H9 (cell line): ENCODE measurements around the gene EFHD1. TPM values are rescaled to one million over a fixed set of nuclear protein-coding genes. Genes with fewer than 3 reads are reported as not detected.

ENCODE experiments used
- DNase-seq: peaks from one replicate; pipeline ENCODE4 v3.0.0-alpha.2; 2017
- H2AFZ ChIP-seq: one replicate; pipeline ENCODE4 v1.6.1; 2013; ENCODE audit warnings: mild to moderate bottlenecking, low read length, control low read depth, moderate library complexity
- H2AK5ac ChIP-seq: 2 replicates; pipeline ENCODE4 v1.6.1; 2013; ENCODE audit warnings: low read length, control low read depth, mixed read lengths; ENCODE audit not compliant: insufficient read length
- H2BK120ac ChIP-seq: one replicate; pipeline ENCODE4 v1.6.1; 2013; ENCODE audit warnings: low read depth, mild to moderate bottlenecking, low read length, control low read depth, inconsistent platforms; ENCODE audit not compliant: poor library complexity, severe bottlenecking
- H2BK12ac ChIP-seq: 2 replicates; pipeline ENCODE4 v1.6.1; 2013; ENCODE audit warnings: low read length, control low read depth, mixed read lengths, low read depth; ENCODE audit not compliant: insufficient read length
- H2BK15ac ChIP-seq: 2 replicates; pipeline ENCODE4 v1.6.1; 2013; ENCODE audit warnings: low read depth, low read length, control low read depth
- H2BK20ac ChIP-seq: one replicate; pipeline ENCODE4 v1.6.1; 2013; ENCODE audit warnings: low read depth, mild to moderate bottlenecking, low read length, control low read depth, inconsistent platforms; ENCODE audit not compliant: poor library complexity, severe bottlenecking
- H2BK5ac ChIP-seq: 2 replicates; pipeline ENCODE4 v1.6.1; 2013; ENCODE audit warnings: low read length, control low read depth, mixed read lengths; ENCODE audit not compliant: insufficient read length
- H3K14ac ChIP-seq: 2 replicates; pipeline ENCODE4 v1.6.1; 2013; ENCODE audit warnings: low read length, control low read depth; ENCODE audit not compliant: insufficient read depth
- H3K18ac ChIP-seq: 2 replicates; pipeline ENCODE4 v1.6.1; 2013; ENCODE audit warnings: low read depth, mild to moderate bottlenecking, mixed read lengths, low read length, control low read depth; ENCODE audit not compliant: insufficient read length
- H3K23ac ChIP-seq: 2 replicates; pipeline ENCODE4 v1.6.1; 2013; ENCODE audit warnings: low read length, control low read depth, mixed read lengths, low read depth; ENCODE audit not compliant: insufficient read length
- H3K23me2 ChIP-seq: 2 replicates; pipeline ENCODE4 v1.6.1; 2013; ENCODE audit warnings: low read depth, mild to moderate bottlenecking, mixed read lengths, low read length, control low read depth; ENCODE audit not compliant: insufficient read length, poor library complexity, severe bottlenecking
- H3K27ac ChIP-seq: 2 replicates; pipeline ENCODE4 v1.5.1; 2013; ENCODE audit warnings: low read length, control low read depth, mixed read lengths, low read depth; ENCODE audit not compliant: insufficient read length
- H3K27me3 ChIP-seq: 2 replicates; pipeline ENCODE4 v1.6.1; 2013; ENCODE audit warnings: low read length, control low read depth, inconsistent platforms; ENCODE audit not compliant: insufficient read depth
- H3K4ac ChIP-seq: 2 replicates; pipeline ENCODE4 v1.6.1; 2013; ENCODE audit warnings: low read depth, mild to moderate bottlenecking, control low read depth, inconsistent platforms, low read length, moderate library complexity
- H3K4me1 ChIP-seq: 2 replicates; pipeline ENCODE4 v1.6.1; 2013; ENCODE audit warnings: low read length, control low read depth, inconsistent platforms; ENCODE audit not compliant: insufficient read depth
- H3K4me2 ChIP-seq: 2 replicates; pipeline ENCODE4 v1.6.1; 2013; ENCODE audit warnings: low read length, control low read depth, mixed read lengths; ENCODE audit not compliant: insufficient read length, insufficient read depth
- H3K56ac ChIP-seq: 2 replicates; pipeline ENCODE4 v1.6.1; 2013; ENCODE audit warnings: low read depth, mild to moderate bottlenecking, mixed read lengths, low read length, control low read depth; ENCODE audit not compliant: insufficient read length
- H3K79me1 ChIP-seq: 2 replicates; pipeline ENCODE4 v1.6.1; 2013; ENCODE audit warnings: low read depth, mild to moderate bottlenecking, moderate library complexity, low read length, control low read depth, inconsistent platforms; ENCODE audit not compliant: insufficient read depth, poor library complexity, severe bottlenecking
- H3K79me2 ChIP-seq: 2 replicates; pipeline ENCODE4 v1.6.1; 2013; ENCODE audit warnings: low read length, control low read depth, inconsistent platforms; ENCODE audit not compliant: insufficient read depth
- H3K9ac ChIP-seq: 2 replicates; pipeline ENCODE4 v1.6.1; 2013; ENCODE audit warnings: low read length, control low read depth, mixed read lengths; ENCODE audit not compliant: insufficient read length; ENCODE audit errors: extremely low read depth
- H3K9me3 ChIP-seq: one replicate; pipeline ENCODE4 v1.6.1; 2013; ENCODE audit warnings: low read depth, low read length, inconsistent platforms; ENCODE audit not compliant: control insufficient read depth
- H3T11ph ChIP-seq: one replicate; pipeline ENCODE4 v1.6.1; 2013; ENCODE audit warnings: mild to moderate bottlenecking, low read length, control low read depth, inconsistent platforms
- H4K20me1 ChIP-seq: one replicate; pipeline ENCODE4 v1.6.1; 2013; ENCODE audit not compliant: control insufficient read depth, insufficient read length, insufficient read depth
- H4K5ac ChIP-seq: 2 replicates; pipeline ENCODE4 v1.6.1; 2013; ENCODE audit warnings: low read depth, mild to moderate bottlenecking, mixed read lengths, low read length, control low read depth; ENCODE audit not compliant: insufficient read length
- H4K8ac ChIP-seq: replicated peaks from 2 replicates; pipeline ENCODE4 v1.6.1; 2013; ENCODE audit warnings: low read length, control low read depth, mixed read lengths, low read depth; ENCODE audit not compliant: insufficient read length
- H4K91ac ChIP-seq: 2 replicates; pipeline ENCODE4 v1.6.1; 2013; ENCODE audit warnings: low read depth, mild to moderate bottlenecking, moderate library complexity, mixed read lengths, low read length, control low read depth; ENCODE audit not compliant: insufficient read length
- H3K27ac Mint-ChIP-seq, 3 experiments: 2 replicates in 2 of 3; 3 replicates in 1 of 3; pipeline ENCODE4 v1.8.0; 2020 to 2021; ENCODE audit warnings: mixed read lengths in 3 of 3, mild to moderate bottlenecking in 1 of 3, moderate library complexity in 1 of 3
- H3K27me3 Mint-ChIP-seq: 2 replicates; pipeline ENCODE4 v1.8.0; 2021; ENCODE audit warnings: low read depth, mild to moderate bottlenecking, moderate library complexity, mixed read lengths
- H3K36me3 Mint-ChIP-seq, 3 experiments: 2 replicates in 2 of 3; 3 replicates in 1 of 3; pipeline ENCODE4 v1.8.0; 2020 to 2021; ENCODE audit warnings: low read depth in 3 of 3, mixed read lengths in 3 of 3; ENCODE audit not compliant: insufficient read depth in 1 of 3
- H3K4me1 Mint-ChIP-seq, 2 experiments: 2 replicates each; pipeline ENCODE4 v1.8.0; 2020; ENCODE audit warnings: mixed read lengths in 2 of 2
- H3K4me3 Mint-ChIP-seq, 2 experiments: 2 replicates in 1 of 2; 3 replicates in 1 of 2; pipeline ENCODE4 v1.8.0; 2020 to 2021; ENCODE audit warnings: mild to moderate bottlenecking in 2 of 2, mixed read lengths in 2 of 2, moderate library complexity in 1 of 2
- H3K9me3 Mint-ChIP-seq, 2 experiments: 2 replicates in 1 of 2; 3 replicates in 1 of 2; pipeline ENCODE4 v1.8.0; 2020; ENCODE audit warnings: mild to moderate bottlenecking in 2 of 2, mixed read lengths in 2 of 2, moderate library complexity in 1 of 2
- WGBS: extraction: QIAGEN DNeasy Blood & Tissue Kit; methylation state at CpG from one replicate; pipeline ENCODE4 v1.1.7; 2013; ENCODE audit warnings: missing lambda C conversion rate, low lambda C conversion rate, mixed read lengths; ENCODE audit not compliant: insufficient read length; ENCODE audit errors: extremely low coverage; 5-methylcytosine and 5-hydroxymethylcytosine counted together
- total RNA-seq: library from RNA; stranded (reverse); gene quantifications from 2 replicates; pipeline ENCODE4 v1.2.1, GENCODE V29; 2021
- TF ChIP-seq, protein P1 (sequence below): fragments of 200-600 bp; sonication (generic); conservative IDR thresholded peaks from 3 replicates; pipeline ENCODE4 v1.8.0; 2021; ENCODE audit warnings: antibody characterized with exemption, mild to moderate bottlenecking

The EFHD1 gene
- total RNA-seq, 1 experiment from 2014 or later: 2.8 TPM

DNA sequence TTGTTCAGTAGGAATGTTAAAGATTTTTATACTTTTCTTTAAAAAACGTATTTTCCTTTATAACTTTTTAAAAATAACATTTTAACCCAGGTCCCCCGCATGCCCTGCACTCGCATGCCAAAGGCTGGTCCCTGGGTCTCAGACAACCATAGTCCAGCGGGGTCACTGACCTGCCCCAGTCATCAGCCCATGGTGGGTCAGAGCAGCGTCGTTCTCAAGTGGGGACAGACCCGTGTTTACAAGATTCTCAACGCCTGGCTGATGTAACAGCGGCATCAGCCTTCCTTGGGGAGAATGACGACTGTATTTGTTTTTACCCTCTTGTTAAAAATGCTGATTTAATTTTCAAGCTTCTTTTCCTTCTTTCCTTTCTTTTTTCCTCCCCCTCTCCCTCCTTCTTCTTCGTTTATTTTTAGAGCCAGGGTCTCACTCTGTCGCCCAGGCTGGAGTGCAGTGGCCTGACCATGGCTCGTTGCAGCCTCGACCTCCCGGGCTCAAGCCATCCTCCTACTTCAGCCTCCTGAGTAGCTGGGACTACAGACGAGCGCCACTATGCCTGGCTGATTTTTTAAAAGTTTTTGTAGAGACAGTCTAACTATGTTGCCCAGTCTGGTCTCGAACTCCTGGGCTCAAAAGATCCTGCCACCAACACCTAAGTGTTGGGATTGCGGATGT, 1.0 kb upstream of the EFHD1 start:
- Histone ChIP-seq H3K23me2 (peaks cover 6% of the 10 kb centered on the region), H3K27ac (no peak overlapping the region), H3K23ac (no peak overlapping the region), H4K91ac (no peak overlapping the region), H3K79me1 (no peaks in the 10 kb centered on the region), H3K9ac (no peak overlapping the region), H4K8ac (no peak overlapping the region), H3K18ac (no peak overlapping the region), H3K4me2 (peak overlapping the region; percentile 22), H2BK12ac (no peak overlapping the region), H3K4ac (no peak overlapping the region), H3T11ph (no peak overlapping the region), H2AK5ac (no peak overlapping the region), H2BK120ac (no peak overlapping the region), H3K56ac (no peak overlapping the region), H3K14ac (no peak overlapping the region), H3K9me3 (no peaks in the 10 kb centered on the region), H2BK15ac (no peak overlapping the region), H3K4me1 (no peaks in the 10 kb centered on the region), H4K20me1 (no peaks in the 10 kb centered on the region), H4K5ac (no peak overlapping the region), H2AFZ (no peak overlapping the region), H3K79me2 (no peaks in the 10 kb centered on the region), H2BK5ac (no peak overlapping the region), H2BK20ac (no peak overlapping the region), H3K27me3 (peaks cover 22% of the 10 kb centered on the region; the same call in 1 of the 2 replicates)
- Mint-ChIP-seq H3K27ac (no peak overlapping the region; a peak in 1 of 7 replicates), H3K4me1 (peaks cover 2 to 7% of the 10 kb centered on the region in 2 experiments; a peak in 3 of 4 replicates), H3K36me3 (peaks cover 0 to 4% (median 0%) of the 10 kb centered on the region in 3 experiments; a peak in 1 of 7 replicates), H3K9me3 (peaks cover 0 to 6% of the 10 kb centered on the region in 2 experiments; a peak in 2 of 5 replicates), H3K4me3 (peak overlapping the region; percentile 48 to 75), H3K27me3 (peaks cover 81% of the 10 kb centered on the region)
- WGBS: no CpG with 5 or more reads among the region's 19 CpGs
- TF ChIP-seq, protein P1, sequence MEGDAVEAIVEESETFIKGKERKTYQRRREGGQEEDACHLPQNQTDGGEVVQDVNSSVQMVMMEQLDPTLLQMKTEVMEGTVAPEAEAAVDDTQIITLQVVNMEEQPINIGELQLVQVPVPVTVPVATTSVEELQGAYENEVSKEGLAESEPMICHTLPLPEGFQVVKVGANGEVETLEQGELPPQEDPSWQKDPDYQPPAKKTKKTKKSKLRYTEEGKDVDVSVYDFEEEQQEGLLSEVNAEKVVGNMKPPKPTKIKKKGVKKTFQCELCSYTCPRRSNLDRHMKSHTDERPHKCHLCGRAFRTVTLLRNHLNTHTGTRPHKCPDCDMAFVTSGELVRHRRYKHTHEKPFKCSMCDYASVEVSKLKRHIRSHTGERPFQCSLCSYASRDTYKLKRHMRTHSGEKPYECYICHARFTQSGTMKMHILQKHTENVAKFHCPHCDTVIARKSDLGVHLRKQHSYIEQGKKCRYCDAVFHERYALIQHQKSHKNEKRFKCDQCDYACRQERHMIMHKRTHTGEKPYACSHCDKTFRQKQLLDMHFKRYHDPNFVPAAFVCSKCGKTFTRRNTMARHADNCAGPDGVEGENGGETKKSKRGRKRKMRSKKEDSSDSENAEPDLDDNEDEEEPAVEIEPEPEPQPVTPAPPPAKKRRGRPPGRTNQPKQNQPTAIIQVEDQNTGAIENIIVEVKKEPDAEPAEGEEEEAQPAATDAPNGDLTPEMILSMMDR: no peak
- no peak for DNase-seq
